Stimulated activated CD8-positive, alpha-beta memory T cell treated with anti-CD3 and anti-CD28 coated beads, Interleukin-4, amount 100 ng/mL, for 1 hour (primary cell): ENCODE measurements around the gene RHOJ.
"Not testable (repeated sequence)": the region's sequence is repeated elsewhere in the genome, so short reads cannot be mapped to it uniquely, and the experiment has no call there.

Source experiments
- DNase-seq, 2 donors: peaks; one replicate each; pipeline ENCODE4 v3.0.0-alpha.2; 2020; ENCODE audit warnings: low read depth in 2 of 2, low spot score in 1 of 2

RHOJ gene

GRCh38 chr14:63296060-63296563, 91.9 kb downstream of the RHOJ start:
- DNase-seq, result no peak

- DNase-seq, result no peak
These were observed 93.3 kb downstream of the RHOJ start for GRCh38 chr14:63297372-63298063.

GRCh38 chr14:63299351-63300110, 95.3 kb downstream of the RHOJ start:
- DNase-seq, result no peak

- no peak for DNase-seq
These were observed 96.6 kb downstream of the RHOJ start for GRCh38 chr14:63300854-63301253.

GRCh38 chr14:63301891-63302534, 97.8 kb downstream of the RHOJ start:
- no peak for DNase-seq

GRCh38 chr14:63304429-63304828, 100.2 kb downstream of the RHOJ start:
- not testable (repeated sequence) for DNase-seq

GRCh38 chr14:63308723-63309317, 104.6 kb downstream of the RHOJ start:
- DNase-seq, result no peak

- no peak for DNase-seq
These were observed 114.6 kb downstream of the RHOJ start, which contains the start of gene GPHB5 for GRCh38 chr14:63318835-63319234. Gene GPHB5 (minus strand): TSS chr14:63318935. CDS start chr14:63317849, 1,086 bp downstream.

GRCh38 chr14:63322472-63322871, 118.2 kb downstream of the RHOJ start:
- no peak for DNase-seq

- no peak for DNase-seq
These were observed 118.8 kb downstream of the RHOJ start for GRCh38 chr14:63322897-63323573.

- no peak for DNase-seq
These were observed 122.6 kb downstream of the RHOJ start for GRCh38 chr14:63326840-63327239.

- DNase-seq, result no peak
These were observed 124.8 kb downstream of the RHOJ start for GRCh38 chr14:63328787-63329737.

- DNase-seq, result no peak
These were observed 138.1 kb downstream of the RHOJ start for GRCh38 chr14:63342371-63342770.
